DLD1 (cell line): ENCODE results near the gene USP50.
"Not testable (repeated sequence)": the region's sequence is repeated elsewhere in the genome, so short reads cannot be mapped to it uniquely, and the experiment has no call there.

Experiments
- in situ Hi-C: cut with HindIII; loops from 2 replicates; pipeline ENCODE4 v1.10.0; 2017; ENCODE audit warnings: low sequenced_read_pairs

The USP50 gene

DNA sequence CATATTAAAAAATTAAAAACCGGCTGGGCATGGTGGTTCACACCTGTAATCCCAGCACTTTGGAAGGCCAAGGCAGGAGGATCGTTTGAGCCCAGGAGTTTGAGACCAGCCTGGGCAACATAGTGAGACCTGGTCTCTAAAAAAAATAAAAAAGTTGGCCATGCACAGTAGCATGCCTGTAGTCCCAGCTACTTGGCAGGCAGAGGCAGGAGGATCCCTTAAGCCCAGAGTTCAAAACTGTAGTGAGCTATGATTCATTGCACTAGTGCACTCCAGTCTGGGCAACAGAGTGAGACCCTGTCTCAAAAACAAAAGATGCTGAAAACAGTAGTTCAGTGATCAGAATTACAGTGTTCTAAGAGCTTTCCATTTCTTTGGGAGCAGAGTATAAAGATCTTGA, 40.8 kb downstream of the USP50 start:
- in situ Hi-C loops = not testable (repeated sequence)

- in situ Hi-C loops = no loop called here
Observed at GRCh38 chr15:50503144-50503543, 43.3 kb downstream of the USP50 start.

- in situ Hi-C loops = no loop called here
Observed at GRCh38 chr15:50501815-50502214, 44.7 kb downstream of the USP50 start.

DNA sequence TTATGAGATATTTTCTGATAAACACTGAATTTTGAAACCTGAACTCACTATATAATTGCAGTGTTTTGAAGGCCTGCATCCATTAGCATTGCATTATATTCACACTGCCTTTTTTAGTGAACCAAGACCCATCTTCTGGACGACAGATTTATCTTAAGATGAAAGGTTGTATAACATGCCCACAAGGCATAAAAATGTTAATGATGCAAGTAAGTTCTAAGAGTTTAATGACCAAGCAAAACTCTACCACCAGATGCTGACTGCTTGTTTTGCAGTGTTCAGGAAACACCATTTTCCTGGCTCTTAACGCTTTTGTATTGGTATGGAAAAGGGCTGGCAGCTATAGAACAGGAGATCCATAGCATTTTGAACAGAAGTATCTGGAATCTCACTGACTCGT, 46.1 kb downstream of the USP50 start:
- in situ Hi-C loops = no loop called here

- in situ Hi-C loops = no loop called here
Observed at GRCh38 chr15:50496692-50497091, 49.8 kb downstream of the USP50 start.

DNA sequence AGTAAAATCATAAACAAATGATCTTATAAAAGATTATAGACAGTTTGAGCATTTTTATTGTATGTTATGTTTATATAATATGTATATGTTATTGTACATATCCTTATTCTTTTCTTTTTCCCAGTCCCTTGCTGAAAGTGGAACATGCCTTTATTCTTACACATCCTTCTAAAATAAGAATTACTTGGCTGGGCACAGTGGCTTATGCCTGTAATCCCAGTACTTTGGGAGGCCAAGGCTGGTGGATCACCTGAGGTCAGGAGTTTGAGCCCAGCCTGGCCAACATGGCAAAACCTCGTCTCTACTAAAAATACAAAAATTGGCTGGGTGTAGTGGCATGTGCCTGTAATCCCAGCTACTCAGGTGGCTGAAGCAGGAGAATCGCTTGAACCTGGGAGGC, 51.9 kb downstream of the USP50 start:
- in situ Hi-C loops = not testable (repeated sequence)

- in situ Hi-C loops = no loop called here
Observed at GRCh38 chr15:50493625-50494024, 52.8 kb downstream of the USP50 start.

GRCh38 chr15:50487287-50487686, 59.2 kb downstream of the USP50 start:
- in situ Hi-C loops = no loop called here

- in situ Hi-C loops = no loop called here
Observed at GRCh38 chr15:50485389-50485788, 61.1 kb downstream of the USP50 start.

DNA sequence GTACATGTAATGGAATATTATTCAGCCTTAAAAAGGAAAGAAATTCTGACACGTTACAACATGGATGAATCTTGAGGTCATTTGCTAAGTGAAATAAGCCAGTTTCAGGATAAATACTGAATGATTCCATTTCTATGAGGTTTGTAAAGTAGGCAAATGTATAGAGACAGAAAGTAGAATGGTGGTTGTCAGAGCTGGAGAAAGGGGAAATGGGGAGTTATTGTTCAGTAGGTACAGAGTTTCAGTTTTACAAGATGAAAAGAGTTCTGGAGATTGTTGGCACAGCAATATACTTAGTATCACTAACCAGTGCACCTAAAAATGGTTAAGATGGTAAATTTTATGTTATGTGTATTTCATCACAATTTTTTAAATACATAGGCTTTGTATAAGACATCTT, 61.7 kb downstream of the USP50 start:
- in situ Hi-C loops = no loop called here

DNA sequence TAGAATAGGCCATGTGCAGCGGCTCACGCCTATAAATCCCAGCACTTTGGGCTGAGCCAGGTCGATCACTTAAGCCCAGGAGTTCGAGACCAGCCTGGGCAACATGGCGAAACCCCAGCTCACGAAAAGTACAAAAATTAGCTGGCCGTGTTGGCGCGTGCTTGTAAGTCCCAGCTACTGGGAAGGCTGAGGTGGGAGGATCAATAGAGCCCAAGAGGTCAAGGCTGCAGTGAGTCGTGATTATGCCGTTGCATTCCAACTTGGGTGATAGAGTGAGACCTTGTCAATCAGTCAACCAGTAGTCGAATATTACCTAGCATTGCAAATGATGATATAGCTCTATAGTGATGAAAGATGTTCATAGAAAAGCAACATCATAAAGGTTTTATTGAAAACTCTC, 70.3 kb downstream of the USP50 start:
- in situ Hi-C loops = no loop called here

- in situ Hi-C loops = no loop called here
Observed at GRCh38 chr15:50471072-50471471, 75.4 kb downstream of the USP50 start.

GRCh38 chr15:50463423-50464358, 82.8 kb downstream of the USP50 start:
- in situ Hi-C loops = no loop called here

DNA sequence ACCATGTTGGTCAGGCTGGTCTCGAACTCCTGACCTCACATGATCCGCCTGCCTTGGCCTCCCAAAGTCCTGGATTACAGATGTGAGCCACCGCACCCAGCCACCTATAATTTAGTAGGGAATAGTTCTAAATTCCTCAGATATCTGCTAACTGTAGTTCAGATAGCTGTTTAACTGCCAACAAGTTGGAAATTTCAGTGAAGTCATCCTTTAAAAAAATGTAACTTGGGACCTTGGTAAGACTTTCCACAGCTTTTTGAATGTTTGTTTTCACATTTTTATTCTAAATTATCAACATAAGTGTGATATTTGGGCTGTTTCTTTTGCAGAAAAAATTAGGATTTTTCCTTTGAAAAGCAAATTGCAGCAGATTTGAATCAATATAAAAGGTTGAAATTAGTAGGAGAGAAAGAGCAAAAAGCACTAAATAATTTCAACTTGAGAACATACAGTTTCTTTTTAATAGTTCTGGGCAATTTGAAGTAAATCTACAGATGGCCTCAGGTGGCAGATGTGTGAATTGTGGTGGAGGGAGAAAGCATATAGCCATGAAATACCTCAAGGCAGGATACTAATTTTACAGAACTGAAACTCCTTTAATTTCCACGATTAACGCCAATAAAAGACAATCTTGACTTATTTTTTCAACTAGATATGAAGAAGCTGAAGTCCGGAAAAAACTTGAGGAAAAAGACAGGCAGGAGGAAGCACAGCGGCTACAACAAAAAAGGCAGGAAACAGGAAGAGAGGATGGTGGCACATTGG, 87.9 kb downstream of the USP50 start:
- in situ Hi-C loops = no loop called here

DNA sequence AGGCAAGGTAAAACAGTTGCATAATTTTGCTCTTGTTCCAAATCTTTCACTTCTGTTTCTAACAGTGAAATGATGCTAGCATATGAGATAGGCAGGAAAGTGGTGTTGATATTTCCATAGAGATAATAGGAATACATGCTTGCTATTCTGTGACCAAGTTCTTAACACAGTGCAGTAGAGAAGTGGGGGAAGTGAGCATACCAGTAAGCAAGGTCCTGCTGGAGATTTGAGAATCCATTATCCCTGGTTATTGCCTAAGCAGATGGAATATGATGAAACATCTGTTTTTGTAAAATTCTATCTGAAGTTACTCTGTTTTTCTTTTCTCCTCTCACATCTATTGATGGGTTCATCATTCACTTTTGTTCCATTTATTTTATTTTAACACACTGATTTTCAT, 93.5 kb downstream of the USP50 start:
- in situ Hi-C loops = no loop called here
